ENCODE results near the gene MRPL12. TPM values are rescaled to one million over a fixed set of nuclear protein-coding genes. Genes with fewer than 3 reads are reported as not detected.

Gene MRPL12
- total RNA-seq, 1 donor from 2014 or later, result 106 TPM

- peaks cover 14% of the 10 kb centered on the region for H3K27me3 Mint-ChIP-seq (ENCODE audit: low read depth)
Observed at GRCh38 chr17:81715872-81716673, 12.9 kb downstream of the MRPL12 start.

GRCh38 chr17:81716674-81716996 lies 13.5 kb downstream of the MRPL12 start:
- Mint-ChIP-seq H3K27me3 (ENCODE audit: low read depth) (peaks cover 9% of the 10 kb centered on the region), H3K36me3 (ENCODE audit: low read depth) (peaks cover 6% of the 10 kb centered on the region), H3K4me3 (no peak overlapping the region)

More at GRCh38 chr17:81715872-81716673, 12.9 kb downstream of the MRPL12 start:
- H3K27ac Mint-ChIP-seq (ENCODE audit: unreplicated experiment), result no peak overlapping the region
- TF ChIP-seq CTCF (conservative IDR thresholded peaks at IDR 0.05), result no peak
- DNase-seq (ENCODE audit: low read depth, low spot score), result no peak
- H3K36me3 Mint-ChIP-seq (ENCODE audit: low read depth), result peaks cover 6% of the 10 kb centered on the region
- H3K9me3 Mint-ChIP-seq, result no peaks in the 10 kb centered on the region
- H3K4me3 Mint-ChIP-seq, result no peak overlapping the region
- peaks cover 13% of the 10 kb centered on the region for H3K4me1 Mint-ChIP-seq

GRCh38 chr17:81717049-81717765 lies 14.0 kb downstream of the MRPL12 start:
- no peak overlapping the region for H3K27ac Mint-ChIP-seq (ENCODE audit: unreplicated experiment)
- TF ChIP-seq CTCF (conservative IDR thresholded peaks at IDR 0.05), result no peak
- no peaks in the 10 kb centered on the region for H3K9me3 Mint-ChIP-seq

More at GRCh38 chr17:81716674-81716996, 13.5 kb downstream of the MRPL12 start:
- no peak for DNase-seq (ENCODE audit: low read depth, low spot score)
- no peak overlapping the region for H3K27ac Mint-ChIP-seq (ENCODE audit: unreplicated experiment)
- peaks cover 9% of the 10 kb centered on the region for H3K4me1 Mint-ChIP-seq
- no peaks in the 10 kb centered on the region for H3K9me3 Mint-ChIP-seq
- no peak for TF ChIP-seq CTCF (conservative IDR thresholded peaks at IDR 0.05)

GRCh38 chr17:81717766-81718089 lies 14.6 kb downstream of the MRPL12 start:
- H3K4me3 Mint-ChIP-seq, result peak overlapping the region; percentile 62
- peaks cover 7% of the 10 kb centered on the region for H3K4me1 Mint-ChIP-seq
- H3K36me3 Mint-ChIP-seq (ENCODE audit: low read depth), result peaks cover 6% of the 10 kb centered on the region
- peaks cover 9% of the 10 kb centered on the region for H3K27me3 Mint-ChIP-seq (ENCODE audit: low read depth)
- no peak for TF ChIP-seq CTCF (conservative IDR thresholded peaks at IDR 0.05)
- H3K27ac Mint-ChIP-seq (ENCODE audit: unreplicated experiment), result no peak overlapping the region
- no peak for DNase-seq (ENCODE audit: low read depth, low spot score)
- no peaks in the 10 kb centered on the region for H3K9me3 Mint-ChIP-seq

More at GRCh38 chr17:81717049-81717765, 14.0 kb downstream of the MRPL12 start:
- H3K36me3 Mint-ChIP-seq (ENCODE audit: low read depth), result peaks cover 6% of the 10 kb centered on the region
- H3K27me3 Mint-ChIP-seq (ENCODE audit: low read depth), result peaks cover 11% of the 10 kb centered on the region
- DNase-seq (ENCODE audit: low read depth, low spot score), result no peak
- peaks cover 9% of the 10 kb centered on the region for H3K4me1 Mint-ChIP-seq
- no peak overlapping the region for H3K4me3 Mint-ChIP-seq

GRCh38 chr17:81719410-81720266 lies 16.5 kb downstream of the MRPL12 start:
- H3K27me3 Mint-ChIP-seq (ENCODE audit: low read depth), result peaks cover 10% of the 10 kb centered on the region
- H3K27ac Mint-ChIP-seq (ENCODE audit: unreplicated experiment), result peak overlapping the region; percentile 19
- no peaks in the 10 kb centered on the region for H3K9me3 Mint-ChIP-seq
- no peak overlapping the region for H3K4me3 Mint-ChIP-seq
- no peak for DNase-seq (ENCODE audit: low read depth, low spot score)
- TF ChIP-seq CTCF (conservative IDR thresholded peaks at IDR 0.05), result no peak
- H3K4me1 Mint-ChIP-seq, result no peaks in the 10 kb centered on the region
- no peaks in the 10 kb centered on the region for H3K36me3 Mint-ChIP-seq (ENCODE audit: low read depth)
